Astrocyte of the cerebellum (primary cell): ENCODE results near the gene PRPF38B.

Source experiments
- DNase-seq: peaks from one replicate; pipeline ENCODE4 v3.0.0-alpha.2; 2011; ENCODE audit warnings: low read depth
- H3K4me3 ChIP-seq: 2 replicates; pipeline ENCODE4 v1.5.1; 2011; ENCODE audit warnings: mild to moderate bottlenecking, low read depth, low read length, moderate library complexity
- CTCF ChIP-seq: IDR thresholded peaks from 2 replicates; pipeline ENCODE4 v1.5.1; 2012; ENCODE audit warnings: low read length, low read depth, moderate library complexity, mild to moderate bottlenecking; ENCODE audit errors: missing control alignments
- in situ Hi-C: cut with HindIII; loops from 2 replicates; pipeline ENCODE4 v1.10.0; 2017; ENCODE audit warnings: low sequenced_read_pairs

Gene PRPF38B

GRCh38 chr1:108708691-108709660, 16.9 kb downstream of the PRPF38B start:
- no peak for TF ChIP-seq CTCF
- no peak overlapping the region for H3K4me3 ChIP-seq
- no peak for DNase-seq
- in situ Hi-C loops, result no loop called here

GRCh38 chr1:108712606-108713150, 20.6 kb downstream of the PRPF38B start, which contains the start of gene FNDC7:
Gene FNDC7, plus strand, starts transcription at chr1:108712908. Its CDS starts 26 bp downstream, at chr1:108712934.
- in situ Hi-C loops, result no loop called here
- no peak for TF ChIP-seq CTCF
- DNase-seq, result no peak

GRCh38 chr1:108715932-108716331, 23.8 kb downstream of the PRPF38B start:
- no peak for TF ChIP-seq CTCF
- in situ Hi-C loops, result no loop called here
- no peak overlapping the region for H3K4me3 ChIP-seq
- DNase-seq, result no peak

More at GRCh38 chr1:108712606-108713150, 20.6 kb downstream of the PRPF38B start, which contains the start of gene FNDC7:
- H3K4me3 ChIP-seq, result no peak within 1 kb of the TSS

- DNase-seq, result no peak
- no peak for TF ChIP-seq CTCF
- no peak overlapping the region for H3K4me3 ChIP-seq
- in situ Hi-C loops, result no loop called here
Measured at GRCh38 chr1:108716437-108717230, 24.5 kb downstream of the PRPF38B start.

GRCh38 chr1:108717774-108718316, 25.7 kb downstream of the PRPF38B start:
- in situ Hi-C loops, result no loop called here
- no peak for TF ChIP-seq CTCF
- DNase-seq, result no peak
- no peak overlapping the region for H3K4me3 ChIP-seq

GRCh38 chr1:108718927-108719655, 27.0 kb downstream of the PRPF38B start:
- no peak overlapping the region for H3K4me3 ChIP-seq
- no peak for TF ChIP-seq CTCF
- DNase-seq, result no peak
- in situ Hi-C loops, result no loop called here
